ENCODE measurements around the gene BYSL.

Gene BYSL

DNA sequence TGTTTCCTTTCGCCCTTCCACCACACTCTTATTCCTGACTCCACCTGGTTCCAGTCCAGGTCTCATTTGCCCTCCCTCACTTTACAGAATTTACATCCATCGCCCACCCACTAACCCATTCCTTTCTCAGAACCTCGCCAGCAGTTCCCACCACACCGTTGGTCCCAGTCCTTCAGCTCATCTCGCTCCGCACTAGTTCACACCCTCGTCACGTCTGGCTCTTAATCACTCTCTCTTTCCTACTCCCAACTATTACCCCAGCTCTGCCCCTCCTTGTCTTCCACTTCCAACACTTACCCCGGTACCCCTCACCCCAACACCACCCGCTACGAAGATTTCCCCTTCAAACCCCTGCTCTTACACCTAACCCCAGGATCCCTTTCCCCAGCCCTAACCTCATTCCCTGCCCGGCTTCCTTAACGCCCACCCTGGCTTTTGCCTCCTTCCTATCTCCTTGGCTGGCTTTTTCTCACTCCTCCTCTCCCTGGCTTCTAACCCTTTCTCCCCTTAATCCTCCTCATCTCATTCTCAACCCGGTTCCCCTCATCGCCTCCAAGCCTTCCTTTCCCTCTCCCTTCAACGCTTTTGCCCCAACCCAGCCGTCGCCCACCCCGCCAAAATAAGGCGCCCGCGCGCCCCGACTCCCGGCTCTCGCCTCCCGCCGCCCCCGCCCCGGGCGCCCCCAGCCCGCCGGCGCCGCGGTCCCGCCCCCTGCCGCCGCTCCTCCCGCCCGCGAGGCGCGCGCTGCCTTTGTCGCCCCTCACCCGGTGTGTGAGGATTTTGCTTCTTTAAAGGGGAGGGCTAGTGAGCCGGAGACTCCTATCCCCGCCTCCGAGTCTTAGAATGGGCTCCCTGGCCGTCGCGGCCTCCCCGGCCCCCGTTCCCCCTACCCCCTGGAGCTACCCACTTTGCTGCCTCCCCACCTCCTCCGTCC, 26.7 kb upstream of the BYSL start:
- DNase-seq (ENCODE audit: low read depth), result no peak
- TF ChIP-seq CTCF (conservative IDR thresholded peaks at IDR 0.05; ENCODE audit: low read depth, low read length), result no peak
- H3K4me3 ChIP-seq (ENCODE audit: low read length), result peak overlapping the region; percentile 81

GRCh38 chr6:41895300-41896233, 25.7 kb upstream of the BYSL start, which contains the start of gene USP49:
USP49 (minus strand) TSS chr6:41895375; CDS start chr6:41806983, 88,392 bp downstream.
- H3K4me3 ChIP-seq (ENCODE audit: low read length), result peak within 1 kb of the TSS; percentile 81
- no peak for TF ChIP-seq CTCF (conservative IDR thresholded peaks at IDR 0.05; ENCODE audit: low read depth, low read length)
- no peak for DNase-seq (ENCODE audit: low read depth)

DNA sequence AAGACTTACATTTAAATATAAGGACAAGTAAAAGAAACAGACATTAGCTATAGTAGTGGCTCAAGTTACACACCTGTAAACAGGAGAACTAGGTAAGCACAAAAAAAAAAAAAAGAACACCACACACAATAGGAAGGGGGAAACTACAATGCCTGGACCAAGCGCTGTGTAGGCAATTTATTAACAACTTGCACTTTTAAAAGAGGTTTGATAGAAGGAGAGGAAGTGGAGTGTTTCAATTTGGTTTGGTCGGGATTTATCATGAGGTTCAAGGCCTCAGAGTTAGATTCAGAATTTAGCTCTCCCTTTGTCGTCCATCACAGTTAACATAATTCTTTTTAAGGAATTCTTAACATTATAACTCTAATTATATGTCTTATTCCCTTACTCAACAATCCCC, 25.0 kb upstream of the BYSL start:
- H3K4me3 ChIP-seq (ENCODE audit: low read length), result peak overlapping the region; percentile 81
- TF ChIP-seq CTCF (conservative IDR thresholded peaks at IDR 0.05; ENCODE audit: low read depth, low read length), result no peak
- no peak for DNase-seq (ENCODE audit: low read depth)

DNA sequence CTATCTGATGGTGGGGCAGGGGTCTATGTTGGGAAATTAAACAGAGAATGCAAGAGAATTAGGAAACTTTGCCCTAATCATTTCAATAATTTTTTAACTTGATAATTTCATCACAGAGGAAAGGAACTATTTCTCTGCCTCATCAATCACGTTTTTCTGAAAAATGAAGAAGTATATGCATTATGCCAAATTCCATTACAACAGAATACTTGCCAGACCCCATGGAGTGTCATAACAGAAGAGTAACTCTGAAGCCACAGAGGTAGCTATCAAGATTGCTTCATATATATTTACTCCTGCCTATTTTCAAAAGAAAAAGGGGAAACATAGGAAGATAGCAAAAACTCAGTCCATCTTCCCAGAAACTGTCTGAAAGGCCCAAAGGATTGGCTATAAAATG, 20.4 kb upstream of the BYSL start:
- TF ChIP-seq CTCF (conservative IDR thresholded peaks at IDR 0.05; ENCODE audit: low read depth, low read length), result no peak
- no peak for DNase-seq (ENCODE audit: low read depth)
- no peak overlapping the region for H3K4me3 ChIP-seq (ENCODE audit: low read length)

DNA sequence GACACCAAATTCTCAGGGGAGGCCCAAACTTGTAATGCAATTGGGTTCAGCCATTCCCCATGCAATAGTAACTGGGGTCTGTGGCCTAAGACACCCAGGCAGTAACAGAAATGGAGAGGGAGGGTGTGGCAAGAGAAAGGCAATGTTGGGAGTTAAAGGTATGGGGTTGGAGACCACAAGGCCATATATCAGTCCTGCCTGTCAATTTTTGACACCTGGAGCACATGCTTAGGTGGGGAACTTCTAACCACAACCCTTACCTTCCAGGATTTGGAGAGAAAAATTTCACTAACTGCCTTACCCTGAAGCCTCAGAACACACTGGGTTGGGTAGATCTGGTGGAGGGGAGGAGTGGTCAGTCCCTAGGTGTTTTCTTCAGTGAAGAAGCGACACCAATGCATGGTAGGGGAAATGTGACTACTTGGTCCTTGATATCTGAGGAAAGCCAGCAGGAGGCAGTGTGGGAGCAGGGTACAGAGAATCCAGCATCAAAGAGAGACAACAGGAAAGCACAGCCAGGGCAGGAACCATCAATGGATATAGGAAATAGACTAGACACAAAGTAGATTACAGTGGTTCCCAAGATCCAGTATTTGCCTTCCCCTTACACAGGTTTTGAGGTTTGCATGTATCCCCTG, 19.3 kb upstream of the BYSL start:
- DNase-seq (ENCODE audit: low read depth), result no peak
- H3K4me3 ChIP-seq (ENCODE audit: low read length), result no peak overlapping the region
- TF ChIP-seq CTCF (conservative IDR thresholded peaks at IDR 0.05; ENCODE audit: low read depth, low read length), result peak; percentile 33

DNA sequence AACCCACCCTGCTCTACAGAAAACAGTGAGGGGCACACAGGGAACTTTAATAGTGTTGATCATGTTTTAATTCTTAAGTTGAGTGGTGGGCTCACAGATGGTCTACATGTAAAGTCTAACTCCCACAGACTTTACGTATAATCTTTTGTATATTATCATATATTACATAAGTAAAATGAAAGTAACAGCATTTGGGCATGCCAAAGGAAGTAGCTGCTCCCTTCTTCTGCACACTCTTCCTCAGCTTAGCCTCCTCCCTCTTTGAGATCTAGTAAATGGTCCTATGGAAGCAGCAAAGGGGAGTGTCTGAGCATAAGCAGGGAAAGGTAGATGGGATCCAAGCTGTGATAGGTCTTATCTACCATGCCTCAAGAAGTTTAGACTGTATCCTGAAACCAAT, 11.6 kb upstream of the BYSL start:
- no peak for TF ChIP-seq CTCF (conservative IDR thresholded peaks at IDR 0.05; ENCODE audit: low read depth, low read length)
- DNase-seq (ENCODE audit: low read depth), result no peak
- H3K4me3 ChIP-seq (ENCODE audit: low read length), result no peak overlapping the region

Data from retinal pigment epithelial cell (primary cell).